ENCODE measurements around the gene RNF166.

RNF166 gene

DNA sequence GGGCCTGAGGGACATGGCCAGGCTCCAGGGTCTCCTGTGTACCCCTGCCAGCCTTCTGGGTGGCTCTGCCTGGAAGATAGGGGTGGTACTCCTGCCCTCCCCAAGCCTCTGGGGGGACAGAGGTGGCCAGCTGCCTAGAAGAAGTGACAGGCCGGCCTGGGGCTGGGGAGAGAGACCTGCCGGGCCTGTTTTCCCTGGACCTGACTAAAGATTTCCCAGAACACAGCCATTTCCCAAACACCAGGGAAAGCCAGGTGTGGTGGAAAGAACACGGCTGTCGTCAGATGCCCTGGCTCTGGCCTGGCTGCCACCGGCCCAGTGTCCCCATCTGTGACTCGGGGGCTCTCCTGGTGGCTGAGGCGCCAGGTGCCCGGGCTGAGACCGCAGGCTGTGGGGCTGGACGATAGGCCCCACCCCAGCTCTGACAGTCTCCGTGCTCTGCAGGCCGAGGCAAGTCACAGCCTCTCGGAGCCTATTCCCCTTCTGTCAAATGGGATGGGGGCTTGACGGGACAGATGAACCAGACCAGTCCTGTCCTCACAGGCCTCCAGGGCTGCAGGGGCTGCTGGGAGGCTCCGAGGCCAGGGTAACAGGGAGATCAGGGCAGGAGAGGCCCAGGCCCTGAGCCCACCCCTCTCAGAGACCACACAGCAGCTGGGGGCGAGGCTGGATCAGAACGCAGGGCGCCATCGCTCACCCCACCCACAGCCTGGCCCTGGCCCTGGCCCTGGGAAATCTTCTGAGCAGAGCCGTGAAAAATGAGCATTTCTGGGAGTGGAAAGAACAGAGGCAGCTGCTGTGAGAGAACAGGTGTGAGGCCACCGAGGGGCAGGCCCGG, 33.1 kb upstream of the RNF166 start:
- no peak overlapping the region for H3K4me3 ChIP-seq (ENCODE audit: low read depth, low read length)

DNA sequence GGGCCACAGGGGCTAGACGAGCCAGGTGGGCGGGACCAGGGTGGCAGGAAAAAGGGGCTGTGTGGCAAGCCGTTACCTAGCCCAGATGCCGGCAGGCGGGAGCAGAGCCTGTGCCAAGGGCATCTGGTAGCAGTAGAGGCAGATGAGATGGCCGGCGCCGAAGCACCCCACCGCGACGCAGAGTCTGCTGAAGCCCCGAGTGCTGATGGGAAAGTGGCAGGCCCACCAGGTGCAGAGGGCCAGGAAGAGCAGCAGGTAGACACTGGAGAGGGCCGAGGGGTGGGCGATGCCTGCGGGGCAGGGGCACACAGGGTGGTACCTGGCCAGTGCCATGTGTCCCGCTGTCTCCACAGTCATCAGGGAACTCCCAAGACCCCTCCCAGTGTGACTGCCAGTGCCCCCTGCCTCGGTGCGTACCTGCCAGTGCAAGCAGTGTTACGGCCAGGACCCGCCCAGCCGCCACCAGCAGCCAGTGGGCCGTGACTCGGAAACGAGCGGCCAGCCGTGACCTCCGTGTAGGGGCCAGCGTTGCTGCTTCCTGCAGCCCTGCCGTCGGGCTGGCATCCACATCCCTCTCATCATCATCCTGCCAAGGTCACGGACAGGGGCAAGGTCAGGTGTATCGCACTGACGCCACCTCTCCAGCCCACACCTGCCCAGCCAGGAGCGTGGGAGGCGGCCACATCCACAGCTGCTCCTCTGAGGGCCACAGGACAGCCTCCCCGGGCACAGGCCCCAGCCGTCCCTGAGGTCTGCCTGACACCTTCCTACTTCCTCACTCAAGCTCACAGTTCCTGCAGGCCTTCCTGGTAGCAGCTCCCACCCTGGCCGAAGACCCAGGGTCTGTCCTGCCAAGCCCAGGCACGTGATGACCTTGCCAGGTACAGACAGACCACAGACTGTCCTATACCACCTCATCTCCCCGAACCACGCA, 32.2 kb upstream of the RNF166 start:
- H3K4me3 ChIP-seq (ENCODE audit: low read depth, low read length) = no peak overlapping the region

DNA sequence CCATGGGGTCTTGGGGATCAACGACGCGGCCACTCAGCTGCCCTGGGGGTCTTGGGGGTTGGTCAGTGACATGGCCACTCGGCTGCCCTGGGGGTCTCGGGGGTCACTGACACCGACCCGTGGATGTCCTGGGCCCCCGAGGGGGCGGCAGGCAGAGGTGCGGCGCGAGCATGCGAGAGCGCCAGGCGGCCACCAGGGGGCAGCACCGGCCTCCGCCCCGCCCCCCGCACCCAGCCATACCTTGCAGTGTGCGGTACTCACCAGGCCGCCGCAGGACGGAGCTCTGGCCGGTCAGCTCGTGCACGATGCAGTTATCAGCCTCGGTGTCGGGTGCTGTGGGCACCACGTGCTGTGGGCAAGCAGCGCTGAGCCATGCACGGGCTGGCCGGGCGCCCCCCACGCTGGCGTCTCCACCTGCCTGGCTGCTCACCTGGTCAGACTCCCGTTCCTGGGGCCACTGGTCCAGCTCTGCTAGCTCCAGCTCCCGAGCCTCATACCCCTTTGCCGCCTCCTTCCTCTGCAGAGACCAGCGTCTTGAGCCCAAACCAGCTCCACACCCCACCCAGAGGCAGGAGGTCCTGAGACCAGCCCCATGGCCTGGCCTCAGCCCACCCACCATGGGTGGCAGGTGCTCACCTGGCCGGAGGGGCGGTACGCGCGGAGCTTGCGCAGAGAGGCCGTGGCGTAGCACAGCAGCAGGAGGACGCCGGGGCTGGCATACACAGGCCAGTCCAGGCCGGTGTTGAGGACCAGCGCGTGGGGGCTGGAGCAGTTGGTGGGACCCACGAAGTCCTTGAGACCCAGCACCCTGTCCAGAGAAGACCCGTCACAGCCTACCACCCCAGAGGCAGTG, 31.3 kb upstream of the RNF166 start:
- H3K4me3 ChIP-seq (ENCODE audit: low read depth, low read length) = no peak overlapping the region

DNA sequence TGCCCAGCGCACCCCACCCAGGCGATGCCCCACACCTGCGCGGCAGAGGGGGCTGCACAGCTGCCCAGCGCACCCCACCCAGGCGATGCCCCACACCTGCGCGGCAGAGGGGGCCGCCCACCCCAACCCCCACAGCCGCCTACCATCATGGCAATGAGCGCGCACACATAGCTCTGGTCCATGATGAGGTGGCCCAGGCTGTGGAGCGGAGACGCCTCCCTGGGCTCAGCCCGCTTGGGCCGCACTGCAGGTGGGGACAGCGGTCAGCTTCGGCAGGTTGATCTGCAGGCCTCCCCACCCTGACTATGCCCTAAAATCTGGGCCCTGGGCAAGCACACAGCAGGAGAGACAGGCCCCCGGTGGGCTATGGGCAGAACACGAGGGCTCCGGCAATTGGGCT, 30.3 kb upstream of the RNF166 start:
- H3K4me3 ChIP-seq (ENCODE audit: low read depth, low read length) = no peak overlapping the region

DNA sequence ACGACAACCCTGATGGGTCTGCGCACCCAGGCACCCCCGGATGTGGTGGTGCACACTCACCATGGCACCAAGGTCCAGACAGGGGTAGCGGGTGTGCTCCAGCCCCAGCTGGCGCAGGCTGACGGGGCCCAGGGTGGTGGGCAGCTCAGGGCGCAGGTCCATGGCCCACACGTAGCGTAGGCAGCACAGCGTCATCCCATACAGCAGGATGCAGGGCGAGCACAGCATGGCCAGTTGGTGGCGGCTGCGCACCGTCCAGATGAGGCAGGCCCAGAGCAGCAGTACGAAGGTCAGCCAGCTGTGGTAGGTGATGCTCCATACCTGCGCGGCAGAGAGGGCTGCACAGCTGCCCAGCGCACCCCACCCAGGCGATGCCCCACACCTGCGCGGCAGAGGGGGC, 29.9 kb upstream of the RNF166 start:
- H3K4me3 ChIP-seq (ENCODE audit: low read depth, low read length) = no peak overlapping the region

DNA sequence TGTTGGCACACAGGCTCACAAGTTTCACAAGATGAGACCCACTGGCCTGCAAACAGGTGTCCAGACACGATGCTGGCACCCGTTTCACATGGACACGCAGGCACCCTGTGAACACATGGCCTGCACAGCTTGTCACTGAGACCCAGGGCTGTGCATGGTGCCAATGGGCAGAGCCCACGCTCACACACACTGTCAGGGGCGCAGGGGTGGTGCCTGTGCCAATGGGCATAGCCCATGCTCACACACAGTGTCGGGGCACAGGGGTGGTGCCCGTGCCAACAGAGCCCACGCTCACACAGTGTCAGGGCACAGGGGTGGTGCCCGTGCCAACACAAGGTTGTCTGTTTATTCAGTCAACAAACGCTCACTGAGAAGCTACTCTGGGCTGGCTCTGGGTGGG, 29.4 kb upstream of the RNF166 start:
- no peak overlapping the region for H3K4me3 ChIP-seq (ENCODE audit: low read depth, low read length)

DNA sequence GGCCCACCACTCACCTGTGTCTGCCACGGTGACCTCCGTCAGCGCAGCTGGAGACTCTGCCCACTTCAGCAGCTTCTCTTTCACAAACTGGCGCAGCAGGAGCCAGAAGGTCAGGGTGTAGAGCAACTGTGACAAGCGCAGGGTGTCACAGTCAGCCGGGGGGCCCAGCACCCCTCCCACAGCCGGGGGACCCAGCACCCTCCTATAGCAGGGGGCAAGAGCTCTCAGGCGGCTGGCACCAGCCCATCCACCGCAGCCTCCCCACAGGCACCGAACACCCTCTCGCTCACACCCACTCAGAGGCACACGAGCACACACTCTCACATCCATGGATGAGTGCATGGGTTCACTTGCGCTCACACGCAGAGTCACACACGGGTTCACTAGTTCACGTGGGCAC, 28.9 kb upstream of the RNF166 start:
- H3K4me3 ChIP-seq (ENCODE audit: low read depth, low read length) = no peak overlapping the region

DNA sequence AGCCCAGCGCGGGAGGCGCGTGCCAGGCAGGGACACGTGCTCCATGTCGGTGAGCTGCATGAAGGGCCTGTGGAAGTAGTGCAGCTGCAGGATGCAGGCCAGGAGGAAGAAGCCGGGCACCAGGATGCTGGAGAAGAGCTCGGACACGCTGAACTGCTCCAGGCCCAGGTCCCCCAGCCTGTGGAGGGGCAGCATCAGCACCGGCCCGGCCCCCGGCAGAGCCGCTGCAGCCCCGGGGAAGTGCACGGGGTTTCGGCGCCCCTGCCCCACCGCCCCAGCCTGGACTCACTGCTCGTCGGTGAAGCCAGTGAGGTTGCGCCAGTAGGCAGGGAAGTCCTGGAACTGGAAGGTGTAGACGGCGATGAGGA, 28.1 kb upstream of the RNF166 start:
- H3K4me3 ChIP-seq (ENCODE audit: low read depth, low read length) = no peak overlapping the region

DNA sequence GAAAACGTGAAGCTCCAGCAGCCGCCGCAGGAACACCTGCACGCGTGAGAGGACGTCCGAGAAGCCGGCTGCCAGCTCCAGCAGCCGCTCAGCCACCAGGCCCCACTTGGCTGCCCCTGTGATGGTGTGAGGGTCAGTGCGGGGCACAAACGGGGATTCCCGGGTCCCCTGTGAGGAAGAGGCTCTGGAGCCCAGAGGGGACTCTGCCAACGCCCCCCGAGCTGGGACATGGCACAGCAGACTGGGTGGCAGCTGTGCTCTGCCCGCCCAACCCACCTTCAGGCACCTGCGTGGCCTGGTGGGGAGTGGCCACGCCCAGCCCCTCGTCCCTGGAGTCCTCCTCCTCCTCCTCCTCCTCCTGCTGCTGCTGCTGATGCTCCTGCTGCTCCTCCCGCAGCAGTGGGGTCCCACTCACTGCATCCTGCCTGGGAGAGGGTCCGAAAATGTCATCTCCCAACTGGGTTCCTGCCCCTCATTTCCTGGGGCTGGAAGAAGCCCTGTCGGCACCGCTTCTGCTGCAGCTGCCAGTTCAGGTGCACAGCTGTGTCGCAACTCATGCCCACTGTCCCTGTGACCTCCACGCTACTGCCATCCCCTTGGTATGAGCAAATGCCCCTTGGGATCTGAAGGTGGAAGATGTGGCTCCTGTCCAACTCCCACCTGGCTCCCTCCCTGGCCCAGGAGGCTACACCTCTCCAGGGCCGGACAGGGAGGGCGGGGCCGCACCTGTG, 27.6 kb upstream of the RNF166 start:
- H3K4me3 ChIP-seq (ENCODE audit: low read depth, low read length) = no peak overlapping the region

DNA sequence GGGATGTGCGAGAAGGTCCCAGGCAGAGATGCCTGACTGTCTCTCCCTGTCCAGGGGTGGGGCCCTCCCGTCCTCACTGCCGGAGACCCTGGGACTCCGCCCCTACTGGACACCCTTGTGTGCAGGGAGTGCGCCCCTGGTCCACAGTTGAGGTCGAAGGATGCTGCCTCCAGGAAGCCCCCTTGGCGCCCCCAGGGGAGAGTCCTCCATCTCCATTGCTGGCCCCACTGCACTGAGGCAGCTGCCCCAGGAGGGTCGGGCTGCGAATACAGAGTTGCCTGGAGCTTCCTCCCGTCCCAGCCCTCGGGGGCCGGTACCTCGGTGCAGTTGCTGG, 26.7 kb upstream of the RNF166 start:
- H3K4me3 ChIP-seq (ENCODE audit: low read depth, low read length) = no peak overlapping the region

DNA sequence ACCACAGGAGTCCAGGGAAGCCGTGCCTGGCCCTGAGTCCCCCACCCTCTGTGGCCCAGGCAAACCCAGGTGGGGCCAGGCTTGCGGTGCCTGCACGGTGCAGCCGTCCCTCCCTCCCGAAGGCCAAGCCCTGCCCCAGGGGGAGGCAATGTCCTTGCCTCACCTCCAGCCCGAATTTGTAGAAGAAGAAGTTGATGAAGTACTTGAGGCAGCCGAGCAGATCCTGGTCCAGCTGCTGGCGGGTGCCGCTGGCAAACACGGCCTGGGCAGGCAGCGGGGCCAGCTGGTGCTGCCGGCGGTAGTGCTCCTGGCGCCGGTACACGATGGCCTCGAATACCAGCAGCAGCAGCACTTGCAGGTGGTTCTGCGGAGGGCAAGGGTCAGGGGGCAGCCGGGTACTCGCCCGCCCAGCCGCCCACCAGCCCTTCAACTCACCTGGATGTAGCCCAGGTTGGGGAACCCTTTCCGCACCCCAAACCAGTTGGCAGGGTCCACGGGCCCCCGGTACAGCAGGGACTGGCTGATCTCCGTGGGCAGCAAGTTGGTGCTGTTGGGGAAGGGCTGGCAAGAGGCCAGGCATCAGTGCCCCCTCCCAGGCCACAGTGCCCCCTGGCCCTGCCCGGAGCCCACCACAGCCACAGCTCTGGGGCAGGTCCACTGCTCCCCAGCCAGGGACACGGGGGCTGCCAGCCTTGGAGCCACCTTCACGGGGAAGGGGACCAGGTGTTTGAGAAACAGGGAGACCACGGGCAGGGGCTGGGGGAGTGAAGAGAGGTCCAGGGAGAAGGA, 26.2 kb upstream of the RNF166 start:
- H3K4me3 ChIP-seq (ENCODE audit: low read depth, low read length) = no peak overlapping the region

DNA sequence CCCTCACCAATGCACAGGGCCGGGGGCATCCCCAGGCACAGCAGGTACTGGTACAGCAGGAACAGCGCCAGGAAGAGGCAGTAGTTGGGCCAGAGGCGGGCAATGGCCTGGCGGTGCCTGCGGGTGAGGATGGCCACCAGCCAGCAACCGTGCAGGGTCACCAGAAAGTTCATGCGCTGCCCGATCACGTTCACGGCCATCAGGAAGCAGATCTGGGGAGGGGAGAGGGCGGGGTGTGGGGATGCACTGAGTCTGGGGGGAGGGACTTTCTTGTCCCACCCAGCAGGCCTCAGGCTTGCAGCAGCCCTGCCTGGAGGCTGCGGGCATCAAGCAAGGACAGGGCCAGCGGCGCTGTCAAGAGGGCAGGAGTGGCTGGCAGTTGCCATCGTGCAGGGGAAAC, 25.5 kb upstream of the RNF166 start:
- no peak overlapping the region for H3K4me3 ChIP-seq (ENCODE audit: low read depth, low read length)

DNA sequence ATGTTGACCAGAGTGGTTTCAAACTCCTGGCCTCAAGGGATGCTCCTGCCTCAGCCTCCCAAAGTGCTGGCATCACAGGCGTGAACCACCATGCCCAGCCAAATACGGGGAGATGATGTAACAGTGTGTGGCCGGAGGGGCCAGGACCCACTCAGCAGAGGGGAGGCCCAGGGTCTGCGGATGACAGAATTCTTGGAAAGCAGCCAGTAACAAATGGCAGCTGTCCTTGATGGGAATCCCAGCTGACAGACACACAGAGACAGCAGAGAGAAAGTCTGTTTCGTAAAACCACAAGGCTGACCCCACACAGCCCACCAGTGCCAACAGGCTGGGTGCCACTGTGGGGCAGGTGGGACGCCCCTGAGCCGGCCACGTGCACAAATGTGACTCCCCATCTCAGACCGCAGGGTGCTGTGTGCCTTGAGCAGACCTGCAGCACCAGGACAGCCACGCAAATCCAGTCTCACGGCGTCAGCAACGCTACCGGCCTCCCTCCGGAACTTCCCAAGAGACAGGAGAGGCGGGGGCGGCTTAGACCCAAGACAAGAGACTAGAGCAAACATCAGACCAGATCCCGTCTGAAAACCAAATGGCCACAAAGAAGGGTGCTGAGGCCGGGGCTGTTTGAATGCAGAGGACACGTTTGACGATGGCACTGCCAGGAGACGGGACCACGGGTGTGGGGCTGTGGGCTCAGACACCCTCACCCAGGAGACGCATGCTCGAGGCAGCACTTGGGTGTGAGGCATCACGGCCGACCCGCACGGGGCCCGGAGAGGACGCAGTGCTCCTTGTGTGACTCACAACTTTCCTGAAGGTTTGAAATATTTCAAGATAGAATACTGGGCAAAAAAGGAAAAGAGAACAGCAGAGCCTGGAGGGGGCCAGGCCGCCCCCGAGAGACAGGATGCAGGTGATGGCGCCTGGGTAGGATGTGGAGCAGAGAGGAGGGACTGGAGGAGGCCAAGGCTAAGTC, 24.7 kb upstream of the RNF166 start:
- H3K4me3 ChIP-seq (ENCODE audit: low read depth, low read length) = no peak overlapping the region

DNA sequence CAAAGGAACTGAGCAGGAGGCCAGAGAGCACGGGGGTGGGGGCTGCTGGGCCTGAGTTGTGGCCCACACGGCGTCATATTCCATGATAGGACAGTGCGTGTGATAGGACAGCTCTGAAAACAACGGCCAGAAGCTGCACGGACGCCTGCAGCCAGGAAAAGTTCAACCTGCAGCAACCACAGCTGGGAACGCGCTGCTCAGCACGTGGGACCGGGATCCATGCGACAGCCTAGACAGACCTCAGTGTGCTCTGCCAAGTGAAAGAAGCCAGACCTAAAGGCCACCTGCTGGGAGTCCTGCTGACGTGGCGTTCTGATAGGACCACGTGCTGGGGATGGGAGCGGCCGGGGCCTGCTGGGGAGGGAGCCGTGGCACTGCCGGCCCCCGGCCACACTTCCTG, 21.7 kb upstream of the RNF166 start:
- H3K4me3 ChIP-seq (ENCODE audit: low read depth, low read length) = no peak overlapping the region

DNA sequence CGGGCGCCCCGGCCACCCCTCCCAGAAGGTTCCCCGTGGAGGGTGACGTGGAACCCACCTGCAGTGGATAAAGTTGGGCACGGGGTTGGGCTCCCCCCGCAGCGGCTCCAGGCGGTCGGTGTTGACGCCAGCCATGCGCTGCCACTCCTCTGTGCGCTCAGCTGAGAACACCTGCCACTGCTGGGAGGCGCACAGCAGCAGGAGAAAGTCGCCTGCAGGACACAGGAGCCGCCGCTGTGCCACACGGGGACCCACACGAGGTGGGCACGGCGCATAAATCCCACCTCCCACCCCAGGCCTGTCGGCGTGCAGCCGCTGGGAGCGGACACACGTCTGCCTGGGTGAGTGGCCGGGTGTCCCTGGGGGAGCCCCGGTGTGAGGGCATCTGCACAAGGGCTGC, 20.8 kb upstream of the RNF166 start:
- H3K4me3 ChIP-seq (ENCODE audit: low read depth, low read length) = no peak overlapping the region

DNA sequence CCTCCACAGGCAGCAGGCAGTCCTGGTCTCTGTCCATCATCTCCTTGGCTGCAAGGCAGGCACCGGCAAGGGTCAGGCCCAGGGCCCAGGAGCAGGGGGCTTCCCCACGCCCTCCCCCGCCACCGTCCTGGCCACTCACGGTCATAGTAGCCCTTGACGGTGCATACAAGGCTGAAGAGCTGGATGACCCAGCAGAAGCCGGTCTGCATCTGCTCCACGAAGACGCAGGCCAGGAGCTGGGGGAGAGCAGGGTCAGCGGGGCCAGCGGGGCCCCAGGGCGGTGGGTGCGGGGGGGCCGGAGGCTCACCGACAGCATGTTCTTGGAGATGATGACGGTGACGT, 20.2 kb upstream of the RNF166 start:
- no peak overlapping the region for H3K4me3 ChIP-seq (ENCODE audit: low read depth, low read length)

DNA sequence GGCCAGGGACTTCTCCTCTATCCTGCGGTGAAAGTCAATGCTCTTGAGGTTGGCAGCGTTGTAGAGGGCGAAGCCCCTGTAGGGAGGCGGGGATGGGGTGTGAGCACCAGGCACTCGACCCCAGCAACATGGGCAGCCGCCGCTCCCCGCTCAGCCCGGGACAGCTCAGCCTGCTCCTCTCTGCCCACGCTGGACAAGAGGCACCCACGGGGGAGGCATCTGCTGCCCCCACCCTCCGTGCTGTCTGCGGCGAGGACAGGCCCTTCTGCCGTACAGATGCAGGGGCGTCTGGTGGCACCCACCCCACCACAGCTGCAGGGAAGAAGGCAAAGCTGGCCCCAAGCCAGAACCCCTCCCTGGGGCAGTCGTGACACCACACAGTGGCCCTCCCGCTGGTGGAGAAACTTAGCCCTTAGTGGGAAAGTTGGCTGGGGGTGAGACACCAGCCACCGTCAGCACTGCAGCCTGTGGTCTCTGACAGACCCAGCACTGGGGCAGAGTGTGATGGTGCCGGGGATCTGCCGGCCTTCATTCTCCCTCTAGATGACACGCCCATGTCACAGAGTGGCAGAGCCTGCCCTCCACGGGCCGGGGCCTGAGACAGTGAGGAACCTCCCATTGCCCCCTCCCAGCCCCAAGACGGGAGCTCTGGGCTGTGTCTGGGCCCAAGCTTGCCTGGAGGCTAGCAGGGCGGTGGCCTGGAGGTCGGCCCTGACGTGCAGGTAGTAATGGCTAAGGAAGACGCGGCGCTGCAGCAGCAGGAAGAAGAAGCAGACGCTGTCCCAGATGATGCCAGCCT, 19.6 kb upstream of the RNF166 start:
- H3K4me3 ChIP-seq (ENCODE audit: low read depth, low read length) = no peak overlapping the region

Data from iPS-11a (cell line).